Left lung (tissue), 10 donors: ENCODE data around the gene ZNF644. TPM values are rescaled to one million over a fixed set of nuclear protein-coding genes. Genes with fewer than 3 reads are reported as not detected.

Experiments used
- ATAC-seq: fragments of 200-7000 bp; cut with Tn5 transposase; one replicate; pipeline ENCODE4 v1.9.1; 2020; ENCODE audit warnings: moderate library complexity
- DNase-seq, 4 donors: peaks; one replicate each; pipeline ENCODE4 v3.0.0-alpha.2; 2013 to 2020
- H3K27ac ChIP-seq, 2 donors: fragments of 200-600 bp; sonication (generic) in 1 of 2; one replicate each; pipeline versions ENCODE4 v1.5.0 to v1.8.0; 2020 to 2021
- H3K27me3 ChIP-seq, 2 donors: fragments of 200-600 bp; sonication (generic) in 1 of 2; one replicate each; pipeline versions ENCODE4 v1.5.0 to v1.8.0; 2020 to 2021
- H3K36me3 ChIP-seq, 2 donors: fragments of 200-600 bp; sonication (generic) in 1 of 2; one replicate each; pipeline versions ENCODE4 v1.5.0 to v1.8.0; 2020 to 2021
- H3K4me1 ChIP-seq, 2 donors: fragments of 200-600 bp; one replicate each; pipeline ENCODE4 v1.8.0; 2021
- H3K4me3 ChIP-seq, 2 donors: fragments of 200-600 bp; sonication (generic) in 1 of 2; one replicate each; pipeline versions ENCODE4 v1.5.0 to v1.8.0; 2020 to 2021; ENCODE audit warnings: mild to moderate bottlenecking in 1 of 2
- H3K9me3 ChIP-seq, 2 donors: fragments of 200-600 bp; sonication (generic) in 1 of 2; one replicate each; pipeline versions ENCODE4 v1.5.0 to v1.8.0; 2020 to 2021
- intact Hi-C, 2 donors: fragments of 100-400 bp; cut with DNase I; formaldehyde crosslinking; loops; one replicate each; pipeline versions ENCODE4 v1.11.2 to v1.14.2; 2022
- polyA plus RNA-seq, 6 donors: library from polyadenylated mRNA; unstranded; fragments of 120-200 nt; gene quantifications; one replicate each; pipeline ENCODE4 v1.2.1, GENCODE V29; 2013; ENCODE audit not compliant: insufficient read length in 6 of 6
- total RNA-seq, 2 donors: library from RNA; stranded (reverse); fragmentation: NEBNext Ultra II Directional; extraction: Animal tissue kit (Norgen Biotek cat#: 25700); gene quantifications; one replicate each; pipeline ENCODE4 v1.2.1, GENCODE V29; 2021
- TF ChIP-seq, protein P1 (sequence below), 2 donors: fragments of 200-600 bp; sonication (generic) in 1 of 2; IDR thresholded peaks; one replicate each; pipeline versions ENCODE4 v1.5.0 to v1.8.0; 2021; ENCODE audit warnings: antibody characterized with exemption in 2 of 2
- donor health status: DM: no; HTN: yes; CAD: no.
- donor health status: DM: no; HTN: no; CAD: no.

Gene ZNF644
- total and polyA plus RNA-seq, 8 donors: 52.6 to 73.0 (median 65.5) TPM

DNA sequence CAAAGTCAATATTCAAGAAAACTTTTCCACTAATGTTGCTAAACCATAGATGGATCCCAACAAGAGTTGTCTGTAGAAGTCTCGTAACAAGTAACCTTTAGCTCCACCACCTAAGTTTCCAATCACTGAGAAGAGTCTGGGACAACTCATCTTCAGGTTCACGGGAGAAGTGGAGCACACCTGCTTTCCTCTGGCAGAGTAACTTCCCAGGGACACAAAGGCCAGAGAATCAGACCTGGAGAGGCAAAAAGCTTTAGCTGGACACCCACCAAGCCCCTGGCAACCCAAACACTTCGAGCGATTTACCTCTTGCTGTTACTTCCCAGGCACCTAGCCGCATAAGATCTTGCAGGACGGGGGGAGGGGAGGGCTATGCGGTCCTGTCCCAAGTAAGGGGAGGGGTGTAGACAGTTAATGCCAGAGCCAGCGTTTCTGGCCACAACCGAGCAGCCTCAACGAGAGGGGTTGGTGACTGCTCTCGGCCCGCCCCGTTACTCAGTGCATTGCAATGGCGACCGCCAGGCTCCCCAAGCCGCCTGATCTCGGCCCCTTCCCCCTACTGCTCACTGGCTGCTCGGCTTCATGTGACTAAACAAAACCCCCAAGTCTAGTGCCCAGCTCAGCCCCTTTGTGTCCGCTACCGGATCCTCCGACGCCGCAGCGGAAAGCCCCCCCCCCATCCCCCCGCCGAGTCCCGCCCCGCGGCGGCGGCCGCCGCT is 709 bp downstream of the ZNF644 start:
- peak; percentile 73 to 87 (median 81) for DNase-seq
- ATAC-seq: peak; percentile 65
- Histone ChIP-seq H3K9me3 (no peaks in the 10 kb centered on the region), H3K36me3 (no peaks in the 10 kb centered on the region), H3K4me1 (peaks cover 15 to 54% of the 10 kb centered on the region in 2 donors), H3K27ac (peak overlapping the region; percentile 99 to 100), H3K4me3 (peak overlapping the region; percentile 74 to 78), H3K27me3 (no peaks in the 10 kb centered on the region)
- TF ChIP-seq, protein P1, sequence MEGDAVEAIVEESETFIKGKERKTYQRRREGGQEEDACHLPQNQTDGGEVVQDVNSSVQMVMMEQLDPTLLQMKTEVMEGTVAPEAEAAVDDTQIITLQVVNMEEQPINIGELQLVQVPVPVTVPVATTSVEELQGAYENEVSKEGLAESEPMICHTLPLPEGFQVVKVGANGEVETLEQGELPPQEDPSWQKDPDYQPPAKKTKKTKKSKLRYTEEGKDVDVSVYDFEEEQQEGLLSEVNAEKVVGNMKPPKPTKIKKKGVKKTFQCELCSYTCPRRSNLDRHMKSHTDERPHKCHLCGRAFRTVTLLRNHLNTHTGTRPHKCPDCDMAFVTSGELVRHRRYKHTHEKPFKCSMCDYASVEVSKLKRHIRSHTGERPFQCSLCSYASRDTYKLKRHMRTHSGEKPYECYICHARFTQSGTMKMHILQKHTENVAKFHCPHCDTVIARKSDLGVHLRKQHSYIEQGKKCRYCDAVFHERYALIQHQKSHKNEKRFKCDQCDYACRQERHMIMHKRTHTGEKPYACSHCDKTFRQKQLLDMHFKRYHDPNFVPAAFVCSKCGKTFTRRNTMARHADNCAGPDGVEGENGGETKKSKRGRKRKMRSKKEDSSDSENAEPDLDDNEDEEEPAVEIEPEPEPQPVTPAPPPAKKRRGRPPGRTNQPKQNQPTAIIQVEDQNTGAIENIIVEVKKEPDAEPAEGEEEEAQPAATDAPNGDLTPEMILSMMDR (IDR thresholded peaks at IDR 0.05): no peak
- intact Hi-C loops: no loop called here

GRCh38 chr1:91020486-91020885 is 1.3 kb downstream of the ZNF644 start:
- TF ChIP-seq, protein P1 (IDR thresholded peaks at IDR 0.05): no peak
- H3K27ac ChIP-seq: peak overlapping the region; percentile 99 to 100
- peaks cover 15 to 60% of the 10 kb centered on the region in 2 donors for H3K4me1 ChIP-seq
- DNase-seq (no peak), ATAC-seq (no peak)
- no peaks in the 10 kb centered on the region for H3K27me3 ChIP-seq
- intact Hi-C loops: no loop called here
- H3K4me3 ChIP-seq: peak overlapping the region in 1 of 2 donors; percentile 78
- H3K9me3 ChIP-seq: no peaks in the 10 kb centered on the region
- no peaks in the 10 kb centered on the region for H3K36me3 ChIP-seq

DNA sequence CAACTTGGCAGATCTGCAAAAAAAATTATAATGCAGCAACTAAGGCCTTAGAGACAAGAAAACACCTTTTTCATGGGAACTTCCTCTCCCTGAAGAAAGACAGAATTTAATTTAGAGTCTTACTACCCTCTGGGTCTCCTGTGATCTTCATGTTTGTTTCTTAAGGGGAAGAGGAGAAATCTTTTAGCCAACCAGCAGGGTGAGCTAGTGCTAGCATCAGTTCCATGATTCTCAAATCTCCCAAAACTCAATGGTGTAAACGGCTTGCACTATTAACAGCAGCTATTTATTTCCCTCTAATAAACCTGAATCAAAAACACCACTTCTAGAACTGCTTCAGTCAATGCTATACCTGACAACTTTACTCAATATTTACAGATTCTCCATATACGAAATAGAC is 3.8 kb downstream of the ZNF644 start:
- no peaks in the 10 kb centered on the region for H3K36me3 ChIP-seq
- H3K4me3 ChIP-seq: no peak overlapping the region
- intact Hi-C loops: no loop called here
- H3K27ac ChIP-seq: no peak overlapping the region
- H3K4me1 ChIP-seq: peaks cover 15 to 76% of the 10 kb centered on the region in 2 donors
- ATAC-seq: no peak
- TF ChIP-seq, protein P1 (IDR thresholded peaks at IDR 0.05): no peak
- no peak for DNase-seq
- H3K9me3 ChIP-seq: no peaks in the 10 kb centered on the region
- no peaks in the 10 kb centered on the region for H3K27me3 ChIP-seq

GRCh38 chr1:91015794-91016550 is 5.9 kb downstream of the ZNF644 start:
- Histone ChIP-seq H3K4me1 (peaks cover 9 to 89% of the 10 kb centered on the region in 2 donors), H3K36me3 (no peaks in the 10 kb centered on the region), H3K4me3 (no peak overlapping the region), H3K9me3 (no peaks in the 10 kb centered on the region), H3K27me3 (no peaks in the 10 kb centered on the region), H3K27ac (no peak overlapping the region)
- intact Hi-C loops: no loop called here
- DNase-seq (no peak), ATAC-seq (peak; percentile 91)
- TF ChIP-seq, protein P1 (IDR thresholded peaks at IDR 0.05): no peak

GRCh38 chr1:91015358-91015780 is 6.5 kb downstream of the ZNF644 start:
- peak; percentile 16 for ATAC-seq
- Histone ChIP-seq H3K27ac (no peak overlapping the region), H3K9me3 (no peaks in the 10 kb centered on the region), H3K36me3 (no peaks in the 10 kb centered on the region), H3K4me1 (peaks cover 9 to 84% of the 10 kb centered on the region in 2 donors), H3K27me3 (no peaks in the 10 kb centered on the region), H3K4me3 (no peak overlapping the region)
- TF ChIP-seq, protein P1 (IDR thresholded peaks at IDR 0.05): no peak
- no peak for DNase-seq
- intact Hi-C loops: no loop called here
